Karpas-422 (cell line): ENCODE measurements around the gene SLC12A7. TPM values are rescaled to one million over a fixed set of nuclear protein-coding genes. Genes with fewer than 3 reads are reported as not detected.

Source experiments
- DNase-seq: peaks from one replicate; pipeline ENCODE4 v3.0.0-alpha.2; 2015
- H2AFZ ChIP-seq: fragments of 200-600 bp; sonication (generic); 2 replicates; pipeline ENCODE4 v1.6.1; 2014; ENCODE audit warnings: antibody characterized with exemption, low read length, mixed read lengths
- H3K27ac ChIP-seq: fragments of 200-600 bp; sonication (generic); 2 replicates; pipeline ENCODE4 v1.5.1; 2014; ENCODE audit warnings: mild to moderate bottlenecking, low read length, moderate library complexity
- H3K27me3 ChIP-seq: fragments of 200-600 bp; sonication (generic); 2 replicates; pipeline ENCODE4 v1.6.1; 2014; ENCODE audit warnings: low read length, mixed read lengths
- H3K36me3 ChIP-seq: fragments of 200-600 bp; sonication (generic); 2 replicates; pipeline ENCODE4 v1.6.1; 2014; ENCODE audit warnings: low read length, mixed read lengths; ENCODE audit not compliant: insufficient read depth
- H3K4me1 ChIP-seq: fragments of 200-600 bp; sonication (generic); 2 replicates; pipeline ENCODE4 v1.6.1; 2014; ENCODE audit warnings: mild to moderate bottlenecking, low read length, mixed read lengths
- H3K4me2 ChIP-seq: fragments of 200-600 bp; sonication (generic); 2 replicates; pipeline ENCODE4 v1.6.1; 2014; ENCODE audit warnings: low read length, low read depth, mild to moderate bottlenecking; ENCODE audit not compliant: poor library complexity, severe bottlenecking
- H3K4me3 ChIP-seq: fragments of 200-600 bp; sonication (generic); 2 replicates; pipeline ENCODE4 v1.5.1; 2014; ENCODE audit warnings: mild to moderate bottlenecking, antibody characterized with exemption, low read length, mixed read lengths
- H3K79me2 ChIP-seq: fragments of 200-600 bp; sonication (generic); 2 replicates; pipeline ENCODE4 v1.6.1; 2014; ENCODE audit warnings: mild to moderate bottlenecking, low read length, mixed read lengths
- H3K9ac ChIP-seq: fragments of 200-600 bp; sonication (generic); 2 replicates; pipeline ENCODE4 v1.6.0; 2014; ENCODE audit warnings: low read length
- H3K9me2 ChIP-seq: fragments of 200-600 bp; sonication (generic), shearing (Covaris generic); replicated peaks from 2 replicates; pipeline ENCODE4 v1.6.0; 2014; ENCODE audit warnings: mild to moderate bottlenecking, low read length, moderate library complexity; ENCODE audit not compliant: insufficient read depth
- H3K9me3 ChIP-seq: fragments of 300-700, 200-600 bp; sonication (generic); 2 replicates; pipeline ENCODE4 v1.6.1; 2014; ENCODE audit warnings: low read length, mixed read lengths
- H4K20me1 ChIP-seq: fragments of 200-600 bp; sonication (generic); 2 replicates; pipeline ENCODE4 v1.6.1; 2014; ENCODE audit warnings: mild to moderate bottlenecking, antibody characterized with exemption, low read length, low read depth; ENCODE audit not compliant: insufficient read depth
- total RNA-seq: library from RNA; depleted of rRNA; stranded (reverse); fragments of >200 nt; shearing (Covaris generic); gene quantifications from 2 replicates; pipeline ENCODE4 v1.2.3, GENCODE V29; 2014; ENCODE audit warnings: low replicate concordance

Gene SLC12A7
- total RNA-seq, 1 experiment from 2014 or later = not detected

DNA sequence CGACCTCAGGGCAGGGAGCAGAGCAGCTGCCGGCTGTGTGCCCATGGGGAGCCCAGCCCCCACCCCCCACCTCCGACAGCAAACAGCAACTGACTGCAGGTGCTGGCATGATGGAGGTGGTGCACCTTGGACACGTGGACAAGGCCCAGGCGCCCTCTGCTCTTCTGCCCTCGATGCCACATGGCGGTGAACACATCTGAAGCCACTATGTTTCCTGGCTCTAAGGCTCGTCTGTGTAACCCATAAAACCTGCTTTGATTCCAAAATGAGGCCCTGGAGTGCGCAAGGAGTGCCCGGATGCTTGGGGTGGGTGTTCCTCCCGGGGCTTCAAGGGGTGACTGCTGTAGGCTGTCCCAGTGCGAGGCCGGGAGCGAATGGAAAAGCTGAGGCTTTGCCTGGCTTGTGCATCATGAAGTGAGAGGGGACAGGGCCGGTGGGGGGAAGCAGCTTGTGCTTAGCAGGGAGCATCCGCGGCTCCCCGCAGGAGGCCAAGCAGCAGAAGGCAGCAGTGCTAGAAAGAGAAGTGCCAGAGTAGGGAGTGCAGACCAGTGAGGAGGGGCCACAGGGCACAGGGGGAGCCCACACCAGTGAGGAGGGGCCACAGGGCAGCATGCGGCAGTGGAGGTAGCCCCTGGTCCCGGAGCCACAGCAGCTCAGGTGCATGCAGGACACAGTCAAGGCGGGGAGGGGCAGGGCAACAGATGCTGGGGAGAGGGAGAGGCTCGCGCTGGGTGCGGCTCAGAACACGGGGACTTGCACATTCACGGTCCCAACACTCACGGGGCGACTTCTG is 73.2 kb downstream of the SLC12A7 start:
- H3K4me2 ChIP-seq = no peak overlapping the region
- no peaks in the 10 kb centered on the region for H3K4me1 ChIP-seq
- H3K9ac ChIP-seq = no peak overlapping the region
- no peaks in the 10 kb centered on the region for H3K9me3 ChIP-seq
- H3K9me2 ChIP-seq = no peaks in the 10 kb centered on the region
- H3K36me3 ChIP-seq = no peaks in the 10 kb centered on the region
- no peak overlapping the region for H2AFZ ChIP-seq
- H3K79me2 ChIP-seq = no peaks in the 10 kb centered on the region
- H3K27me3 ChIP-seq = no peaks in the 10 kb centered on the region
- DNase-seq = no peak
- H4K20me1 ChIP-seq = no peaks in the 10 kb centered on the region
- no peak overlapping the region for H3K4me3 ChIP-seq
- H3K27ac ChIP-seq = no peak overlapping the region

- no peaks in the 10 kb centered on the region for H3K27me3 ChIP-seq
- H3K9me2 ChIP-seq = no peaks in the 10 kb centered on the region
- no peaks in the 10 kb centered on the region for H3K36me3 ChIP-seq
- H3K4me3 ChIP-seq = no peak overlapping the region
- H2AFZ ChIP-seq = no peak overlapping the region
- H3K9me3 ChIP-seq = no peaks in the 10 kb centered on the region
- no peak overlapping the region for H3K4me2 ChIP-seq
- no peak for DNase-seq
- no peak overlapping the region for H3K27ac ChIP-seq
- no peaks in the 10 kb centered on the region for H3K79me2 ChIP-seq
- no peaks in the 10 kb centered on the region for H4K20me1 ChIP-seq
- no peak overlapping the region for H3K9ac ChIP-seq
- H3K4me1 ChIP-seq = no peaks in the 10 kb centered on the region
Measured at GRCh38 chr5:1037671-1038416, 74.0 kb downstream of the SLC12A7 start.

DNA sequence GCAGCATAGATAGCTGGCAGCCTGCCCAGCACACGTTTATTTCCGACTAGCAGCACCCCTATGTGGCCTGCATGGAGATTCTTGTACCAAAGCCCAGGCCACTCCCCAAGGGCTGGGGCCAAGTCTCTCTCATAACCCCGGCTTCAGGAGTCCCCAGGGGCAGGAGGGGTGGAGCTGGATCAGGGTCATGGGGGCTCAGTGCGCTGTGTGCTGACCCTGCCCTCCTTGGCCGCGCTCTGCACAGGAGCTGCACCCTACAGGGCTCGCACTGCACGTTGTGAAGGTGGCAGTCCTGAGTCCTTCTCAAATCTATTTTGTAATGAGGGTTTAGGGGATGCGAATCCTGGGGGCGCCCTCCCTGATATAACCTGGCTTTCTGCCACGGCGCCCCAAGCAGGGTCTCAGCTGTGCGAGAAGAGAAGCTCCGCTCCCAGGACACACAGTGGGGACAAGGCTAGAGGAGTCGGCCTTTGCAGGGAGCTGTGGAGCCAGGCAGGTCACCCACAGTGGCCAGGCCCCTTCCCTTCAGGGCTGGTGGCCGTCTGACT is 74.7 kb downstream of the SLC12A7 start:
- Histone ChIP-seq H3K27me3 (no peaks in the 10 kb centered on the region), H3K9me2 (no peaks in the 10 kb centered on the region), H4K20me1 (no peaks in the 10 kb centered on the region), H2AFZ (no peak overlapping the region), H3K79me2 (no peaks in the 10 kb centered on the region), H3K9ac (no peak overlapping the region), H3K4me1 (no peaks in the 10 kb centered on the region), H3K27ac (no peak overlapping the region), H3K9me3 (no peaks in the 10 kb centered on the region), H3K4me3 (no peak overlapping the region), H3K4me2 (no peak overlapping the region), H3K36me3 (no peaks in the 10 kb centered on the region)
- no peak for DNase-seq

DNA sequence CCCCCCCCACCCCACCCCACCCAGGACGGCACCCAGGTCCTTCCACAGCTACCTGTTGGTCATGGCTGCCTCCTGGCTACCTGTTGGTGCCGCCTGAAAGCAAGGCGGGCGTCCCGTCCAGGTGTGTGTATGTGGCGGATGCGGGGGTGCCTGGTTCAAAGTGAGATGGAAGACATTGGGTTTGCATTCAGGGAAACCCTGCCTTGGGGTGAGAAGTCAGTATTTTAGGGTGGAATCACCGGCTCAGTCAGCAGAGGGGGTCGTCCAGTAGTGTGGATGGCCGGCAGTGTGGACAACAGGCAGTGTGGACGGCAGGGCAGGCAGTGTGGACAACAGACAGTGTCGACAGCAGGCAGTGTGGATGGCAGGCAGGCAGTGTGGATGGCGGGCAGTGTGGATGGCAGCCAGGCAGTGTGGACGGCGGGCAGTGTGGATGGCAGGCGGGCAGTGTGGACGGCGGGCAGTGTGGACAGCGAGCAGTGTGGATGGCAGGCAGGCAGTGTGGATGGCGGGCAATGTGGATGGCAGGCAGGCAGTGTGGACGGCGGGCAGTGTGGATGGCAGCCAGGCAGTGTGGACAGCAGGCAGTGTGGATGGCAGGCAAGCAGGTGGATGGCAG is 75.2 kb downstream of the SLC12A7 start:
- Histone ChIP-seq H3K9ac (no peak overlapping the region), H2AFZ (no peak overlapping the region), H3K27me3 (no peaks in the 10 kb centered on the region), H3K4me3 (no peak overlapping the region), H3K79me2 (no peaks in the 10 kb centered on the region), H3K9me2 (no peaks in the 10 kb centered on the region), H3K4me1 (no peaks in the 10 kb centered on the region), H3K27ac (no peak overlapping the region), H3K36me3 (no peaks in the 10 kb centered on the region), H3K4me2 (no peak overlapping the region), H4K20me1 (no peaks in the 10 kb centered on the region), H3K9me3 (no peaks in the 10 kb centered on the region)
- no peak for DNase-seq

GRCh38 chr5:1035421-1036405 is 76.2 kb downstream of the SLC12A7 start:
- no peak for DNase-seq

DNA sequence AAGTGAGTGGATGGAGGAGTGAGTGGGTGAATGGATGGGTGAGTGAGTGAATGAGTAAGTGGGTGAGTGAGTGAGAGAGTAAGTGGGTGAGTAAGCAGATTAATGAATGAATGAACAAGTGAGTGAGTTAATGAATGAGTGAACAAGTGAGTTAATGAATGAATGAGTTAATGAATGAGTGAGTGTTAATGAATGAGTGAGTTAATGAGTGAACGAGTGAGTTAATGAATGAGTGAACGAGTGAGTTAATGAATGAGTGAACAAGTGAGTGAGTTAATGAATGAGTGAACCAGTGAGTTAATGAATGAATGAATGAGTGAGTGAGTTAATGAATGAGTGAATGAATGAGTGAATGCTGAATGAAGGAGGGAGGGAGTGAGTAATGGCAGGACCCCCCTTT is 76.9 kb downstream of the SLC12A7 start:
- H3K4me1 ChIP-seq = no peaks in the 10 kb centered on the region

More at GRCh38 chr5:1035421-1036405, 76.2 kb downstream of the SLC12A7 start:
- Histone ChIP-seq H3K27me3 (no peaks in the 10 kb centered on the region), H3K9me2 (no peaks in the 10 kb centered on the region), H3K27ac (no peak overlapping the region), H3K9me3 (no peaks in the 10 kb centered on the region), H3K36me3 (no peaks in the 10 kb centered on the region), H3K4me2 (no peak overlapping the region), H4K20me1 (no peaks in the 10 kb centered on the region), H3K4me3 (no peak overlapping the region), H3K79me2 (no peaks in the 10 kb centered on the region), H2AFZ (no peak overlapping the region), H3K9ac (no peak overlapping the region), H3K4me1 (no peaks in the 10 kb centered on the region)

DNA sequence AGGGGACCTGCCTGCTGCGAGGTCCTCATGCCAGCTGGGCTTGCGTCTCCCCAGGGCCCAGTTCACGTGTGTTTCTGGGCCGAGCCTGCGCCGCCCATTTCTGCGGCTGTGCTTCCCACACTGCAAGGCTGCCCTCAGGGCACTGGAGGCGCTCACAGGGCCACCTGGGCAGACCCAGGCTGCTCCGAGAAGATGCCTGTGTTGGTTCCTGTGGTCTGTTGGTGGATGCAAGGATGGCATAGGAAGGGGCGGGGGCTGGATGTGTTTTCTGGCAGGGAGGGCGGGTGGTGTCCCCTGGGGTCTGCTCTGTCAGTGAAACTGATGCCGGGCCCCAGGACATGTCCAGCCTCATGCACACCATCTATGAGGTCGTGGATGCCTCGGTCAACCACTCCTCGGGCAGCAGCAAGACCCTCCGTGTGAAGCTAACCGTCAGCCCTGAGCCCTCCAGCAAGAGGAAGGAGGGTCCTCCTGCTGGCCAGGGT is 77.4 kb downstream of the SLC12A7 start:
- H3K4me3 ChIP-seq = no peak overlapping the region
- H3K27me3 ChIP-seq = no peaks in the 10 kb centered on the region
- H3K36me3 ChIP-seq = no peaks in the 10 kb centered on the region
- no peaks in the 10 kb centered on the region for H4K20me1 ChIP-seq
- no peaks in the 10 kb centered on the region for H3K79me2 ChIP-seq
- DNase-seq = no peak
- H2AFZ ChIP-seq = no peak overlapping the region
- no peak overlapping the region for H3K4me2 ChIP-seq
- no peaks in the 10 kb centered on the region for H3K9me2 ChIP-seq
- no peak overlapping the region for H3K9ac ChIP-seq
- no peaks in the 10 kb centered on the region for H3K4me1 ChIP-seq
- no peak overlapping the region for H3K27ac ChIP-seq
- no peaks in the 10 kb centered on the region for H3K9me3 ChIP-seq

More for the DNA sequence above, 76.9 kb downstream of the SLC12A7 start:
- Histone ChIP-seq H3K27me3 (no peaks in the 10 kb centered on the region), H3K4me3 (no peak overlapping the region), H4K20me1 (no peaks in the 10 kb centered on the region), H3K9me2 (no peaks in the 10 kb centered on the region), H3K36me3 (no peaks in the 10 kb centered on the region), H3K9ac (no peak overlapping the region), H2AFZ (no peak overlapping the region), H3K79me2 (no peaks in the 10 kb centered on the region), H3K4me2 (no peak overlapping the region), H3K9me3 (no peaks in the 10 kb centered on the region), H3K27ac (no peak overlapping the region)
- no peak for DNase-seq
